Dermis blood vessel endothelial cell (primary cell): ENCODE measurements around the gene USP32. TPM values are rescaled to one million over a fixed set of nuclear protein-coding genes. Genes with fewer than 3 reads are reported as not detected.
"Not testable (repeated sequence)": the region's sequence is repeated elsewhere in the genome, so short reads cannot be mapped to it uniquely, and the experiment has no call there.

ENCODE experiments used
- DNase-seq: peaks from one replicate; pipeline ENCODE4 v3.0.0; 2010
- total RNA-seq: library from RNA; depleted of rRNA; stranded (reverse); fragments of >200 nt; gene quantifications from 2 replicates; pipeline ENCODE4 v1.2.3, GENCODE V29; 2014

Gene USP32
- total RNA-seq, 1 donor from 2014 or later, result 53.6 TPM

GRCh38 chr17:60371416-60371815, 20.5 kb downstream of the USP32 start:
- no peak for DNase-seq

DNA sequence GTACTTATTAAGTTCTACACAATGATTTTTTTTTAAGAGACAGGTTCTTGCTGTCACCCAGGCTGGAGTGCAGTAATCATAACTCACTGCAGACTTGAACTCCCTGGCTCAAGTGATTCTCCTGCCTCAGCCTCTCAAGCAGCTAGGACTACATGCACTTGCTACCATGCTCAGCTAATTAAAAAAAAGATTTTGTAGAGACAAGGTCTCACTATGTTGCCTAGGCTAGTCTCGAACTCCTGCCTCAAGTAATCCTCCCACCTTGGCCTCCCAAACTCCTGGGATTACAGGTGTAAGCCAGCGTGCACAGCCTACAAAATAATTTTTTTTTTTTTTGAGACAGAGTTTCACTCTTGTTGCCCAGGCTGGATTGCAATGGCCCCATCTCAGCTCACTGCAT, 22.2 kb downstream of the USP32 start:
- no peak for DNase-seq

DNA sequence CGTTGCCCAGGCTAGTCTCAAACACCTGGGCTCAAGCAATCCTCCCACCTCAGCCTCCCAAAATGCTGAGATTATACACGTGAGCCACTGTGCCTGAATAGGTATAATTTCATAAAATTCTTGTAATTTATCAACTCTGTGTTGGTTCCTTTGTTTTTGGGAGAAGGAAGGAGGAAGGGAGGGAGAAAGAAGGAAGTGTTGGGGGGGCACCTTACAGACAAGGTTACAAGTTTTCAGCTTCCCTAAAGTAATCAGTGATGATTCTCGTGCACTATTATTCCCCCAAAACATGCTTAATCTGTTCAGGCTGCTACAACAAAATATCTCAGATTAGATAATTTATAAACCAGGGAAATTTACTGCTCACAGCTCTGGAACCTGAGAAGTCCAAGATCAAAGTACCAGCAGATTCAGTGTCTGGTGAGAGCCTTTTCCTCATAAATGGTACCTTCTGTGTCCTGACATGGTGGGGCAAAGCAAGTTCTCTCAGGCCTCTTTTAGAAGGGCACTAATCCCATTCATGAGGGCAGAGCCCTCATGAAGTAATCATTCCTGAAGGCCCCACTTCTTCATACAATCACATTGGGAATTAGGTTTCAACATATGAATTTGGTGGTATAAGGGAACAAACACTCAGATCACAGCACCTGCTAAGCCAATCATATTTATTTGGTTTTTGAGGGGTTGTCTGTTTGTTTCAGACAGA, 28.1 kb downstream of the USP32 start:
- no peak for DNase-seq

GRCh38 chr17:60362329-60362728, 29.6 kb downstream of the USP32 start:
- DNase-seq, result no peak

GRCh38 chr17:60361889-60362288, 30.0 kb downstream of the USP32 start:
- DNase-seq, result no peak

GRCh38 chr17:60359415-60359814, 32.5 kb downstream of the USP32 start:
- no peak for DNase-seq

- DNase-seq, result no peak
Observed at GRCh38 chr17:60358606-60359225, 33.2 kb downstream of the USP32 start.

GRCh38 chr17:60356940-60357339, 35.0 kb downstream of the USP32 start:
- DNase-seq, result no peak

GRCh38 chr17:60355663-60356594, 36.0 kb downstream of the USP32 start:
- DNase-seq, result no peak

- peak; percentile 9 for DNase-seq
Observed at GRCh38 chr17:60354223-60354622, 37.7 kb downstream of the USP32 start.

DNA sequence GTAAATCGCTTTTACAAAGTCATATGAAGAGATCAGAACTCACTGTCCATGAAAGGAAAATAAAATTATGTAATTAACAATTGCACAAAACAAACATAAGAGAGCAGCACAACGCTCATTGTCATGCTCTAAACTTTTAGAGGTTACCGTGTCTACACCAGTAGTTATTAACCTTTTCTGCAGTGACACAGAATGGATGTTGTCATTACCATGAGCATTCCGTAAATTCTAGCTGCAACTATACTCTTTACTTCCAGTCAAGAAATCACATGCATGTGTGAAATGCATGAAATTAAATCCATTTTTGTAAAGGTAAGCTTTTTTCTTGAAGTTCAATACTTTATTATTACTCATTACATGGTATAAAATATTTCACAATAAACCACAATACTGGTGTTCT, 38.2 kb downstream of the USP32 start:
- no peak for DNase-seq

GRCh38 chr17:60352569-60352968, 39.4 kb downstream of the USP32 start:
- no peak for DNase-seq

- DNase-seq, result no peak
Observed at GRCh38 chr17:60352071-60352470, 39.9 kb downstream of the USP32 start.

DNA sequence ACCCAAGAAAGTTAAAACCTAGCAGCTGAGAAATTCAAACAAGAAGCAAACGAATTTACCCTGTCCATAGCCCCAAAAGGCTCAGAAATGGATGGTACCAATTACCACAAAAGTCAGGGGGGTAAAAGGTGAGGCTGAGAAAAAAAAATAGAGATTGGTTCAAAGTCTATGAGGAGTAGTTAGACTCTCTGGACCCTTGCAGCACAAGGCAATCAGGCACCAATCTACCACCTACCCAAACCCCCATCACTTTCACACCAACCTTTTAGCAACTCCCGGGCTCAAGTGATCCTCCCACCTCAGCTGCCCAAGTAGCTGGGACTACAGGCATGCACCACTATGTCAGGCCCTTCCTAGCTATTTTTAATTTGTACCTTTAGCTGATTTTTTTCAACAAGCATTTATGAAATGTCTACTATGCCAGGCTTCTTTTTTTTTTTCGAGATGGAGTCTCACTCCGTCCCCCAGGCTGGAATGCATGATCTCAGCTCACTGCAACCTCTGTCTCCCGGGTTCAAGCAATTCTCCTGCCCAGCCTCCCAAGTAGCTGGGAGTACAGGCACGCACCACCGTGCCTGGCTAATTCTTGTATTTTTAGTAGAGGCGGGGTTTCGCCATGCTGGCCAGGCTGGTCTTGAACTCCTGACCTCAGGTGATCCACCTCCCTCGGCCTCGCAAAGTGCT, 40.8 kb downstream of the USP32 start:
- no peak for DNase-seq

- no peak for DNase-seq
Observed at GRCh38 chr17:60348616-60349015, 43.3 kb downstream of the USP32 start.

DNA sequence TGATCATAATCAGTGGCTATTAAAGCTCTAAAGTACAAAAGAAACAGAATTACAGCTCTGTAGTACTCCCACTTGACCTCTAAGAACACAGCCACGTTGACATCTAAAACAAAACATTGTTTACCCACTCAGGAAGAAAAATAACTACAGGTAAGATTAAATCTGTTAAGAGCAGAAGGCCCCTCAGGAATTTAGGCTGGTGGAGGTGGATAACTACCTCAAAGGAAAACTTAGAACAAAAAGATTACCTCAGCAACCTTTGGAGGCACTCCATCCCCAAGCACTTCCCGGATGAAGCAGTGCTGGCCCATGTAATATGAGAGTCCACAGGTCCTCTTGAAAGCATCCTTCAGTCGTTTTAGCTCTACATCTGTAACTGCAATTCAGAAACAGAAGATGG, 46.7 kb downstream of the USP32 start:
- no peak for DNase-seq

DNA sequence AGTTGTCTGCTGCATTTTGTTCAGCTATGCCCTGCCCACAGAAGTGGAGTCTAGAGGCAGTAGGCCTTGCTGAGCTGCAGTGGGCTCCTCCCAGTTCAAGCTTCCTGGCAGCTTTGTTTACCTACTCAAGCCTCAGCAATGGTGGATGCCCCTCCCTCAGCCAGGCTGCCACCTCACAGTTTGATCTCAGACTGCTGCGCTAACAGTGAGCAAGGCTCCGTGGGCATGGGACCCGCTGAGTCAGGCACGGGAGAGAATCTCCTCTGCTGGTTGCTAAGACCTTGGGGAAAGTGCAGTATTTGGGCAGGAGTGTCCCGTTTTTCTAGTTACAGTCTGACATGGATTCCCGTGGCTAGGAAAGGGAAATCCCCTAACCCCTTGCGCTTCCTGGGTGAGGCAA, 49.4 kb downstream of the USP32 start:
- not testable (repeated sequence) for DNase-seq

DNA sequence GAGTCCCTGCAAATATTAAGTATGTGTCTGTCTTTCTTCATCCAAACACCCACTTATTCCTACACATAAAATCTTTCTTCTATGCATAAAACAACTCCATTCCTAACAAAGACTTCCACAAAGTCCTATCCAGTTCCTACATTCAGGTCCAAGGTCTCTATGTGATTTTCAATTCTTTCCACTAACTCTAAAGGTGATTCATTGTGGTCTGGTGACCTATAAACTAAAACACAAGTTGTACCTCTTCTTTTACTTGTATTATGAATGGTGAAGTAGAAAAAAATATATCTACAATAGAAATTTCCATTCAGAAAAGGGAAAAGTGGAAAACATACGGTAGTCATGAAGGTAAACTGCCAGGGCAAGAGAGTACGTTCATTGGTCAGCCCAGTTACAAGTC, 56.6 kb downstream of the USP32 start:
- DNase-seq, result no peak

DNA sequence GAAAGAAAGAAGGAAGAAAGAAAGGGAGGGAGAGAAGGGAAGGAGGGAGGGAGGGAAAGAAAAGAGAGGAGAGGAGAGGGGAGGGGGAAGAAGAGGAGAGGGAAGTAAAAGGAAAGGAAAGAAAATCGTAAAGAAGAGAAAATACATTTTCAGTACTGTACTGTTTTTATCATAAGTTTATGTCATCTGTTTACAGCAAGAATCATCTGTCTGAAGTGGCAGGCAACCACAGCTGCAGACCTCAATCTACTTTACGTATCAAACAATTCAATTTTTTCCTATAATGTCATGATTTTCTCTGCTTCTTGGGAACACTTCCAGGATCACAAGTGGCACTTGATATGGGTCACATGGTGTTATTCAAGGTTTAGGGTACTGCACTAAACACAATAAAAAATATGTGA, 58.3 kb downstream of the USP32 start:
- DNase-seq, result no peak

DNA sequence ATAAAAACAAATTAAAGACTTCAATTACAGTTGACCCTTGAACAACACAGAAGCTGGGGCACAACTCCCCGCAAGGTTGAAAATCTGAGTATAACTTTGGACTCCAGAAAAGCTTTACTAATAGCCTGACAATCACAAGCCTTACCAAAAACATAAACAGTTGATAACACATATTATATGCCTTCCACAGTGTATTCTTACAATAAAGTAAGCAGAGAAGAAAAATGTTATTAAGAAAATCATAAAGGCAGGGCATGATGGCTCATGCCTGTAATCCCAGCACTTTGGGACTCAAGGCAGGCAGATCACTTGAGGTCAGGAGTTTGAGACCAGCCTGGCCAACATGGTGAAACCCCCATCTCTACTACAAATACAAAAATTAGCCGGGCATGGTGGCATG, 58.9 kb downstream of the USP32 start:
- DNase-seq, result not testable (repeated sequence)

- DNase-seq, result no peak
Observed at GRCh38 chr17:60332574-60332973, 59.4 kb downstream of the USP32 start.

GRCh38 chr17:60330731-60331130, 61.2 kb downstream of the USP32 start:
- DNase-seq, result no peak

- no peak for DNase-seq
Observed at GRCh38 chr17:60328679-60329078, 63.3 kb downstream of the USP32 start.
